Bronchial epithelial cell (primary cell): ENCODE results near the gene SMURF1. TPM values are rescaled to one million over a fixed set of nuclear protein-coding genes. Genes with fewer than 3 reads are reported as not detected.
A peak's percentile ranks its signal among the peaks of the same experiment; 100 is the strongest.

Source experiments
- DNase-seq: peaks from one replicate; pipeline ENCODE4 v3.0.0-alpha.2; 2010; ENCODE audit warnings: low read depth
- FAIRE-seq: peaks from 2 replicates; lab custom pipeline; 2011; peaks lifted over from hg19 to GRCh38; lab: Jason Lieb, UNC
- H3K27me3 ChIP-seq: 2 replicates; pipeline ENCODE4 v1.5.1; 2011; ENCODE audit warnings: low read length; ENCODE audit not compliant: control insufficient read depth, insufficient read depth
- H3K36me3 ChIP-seq: 2 replicates; pipeline ENCODE4 v1.5.1; 2011; ENCODE audit warnings: low read length; ENCODE audit not compliant: control insufficient read depth, insufficient read depth
- H3K4me3 ChIP-seq: 2 replicates; pipeline ENCODE4 v1.5.1; 2011; ENCODE audit warnings: mild to moderate bottlenecking, low read depth, low read length, control low read depth
- total RNA-seq: library from RNA; depleted of rRNA; stranded (reverse); fragments of >200 nt; gene quantifications from 2 replicates; pipeline ENCODE4 v1.2.1, GENCODE V29; 2014
- TF ChIP-seq, protein P1 (sequence below): IDR thresholded peaks from 2 replicates; pipeline ENCODE4 v1.5.1; 2011; ENCODE audit warnings: mild to moderate bottlenecking, moderate library complexity, low read length, control low read depth, inconsistent platforms; ENCODE audit not compliant: insufficient read depth, severe bottlenecking

The SMURF1 gene
- total RNA-seq: 36.5 and 42.4 TPM in 2 replicates

DNA sequence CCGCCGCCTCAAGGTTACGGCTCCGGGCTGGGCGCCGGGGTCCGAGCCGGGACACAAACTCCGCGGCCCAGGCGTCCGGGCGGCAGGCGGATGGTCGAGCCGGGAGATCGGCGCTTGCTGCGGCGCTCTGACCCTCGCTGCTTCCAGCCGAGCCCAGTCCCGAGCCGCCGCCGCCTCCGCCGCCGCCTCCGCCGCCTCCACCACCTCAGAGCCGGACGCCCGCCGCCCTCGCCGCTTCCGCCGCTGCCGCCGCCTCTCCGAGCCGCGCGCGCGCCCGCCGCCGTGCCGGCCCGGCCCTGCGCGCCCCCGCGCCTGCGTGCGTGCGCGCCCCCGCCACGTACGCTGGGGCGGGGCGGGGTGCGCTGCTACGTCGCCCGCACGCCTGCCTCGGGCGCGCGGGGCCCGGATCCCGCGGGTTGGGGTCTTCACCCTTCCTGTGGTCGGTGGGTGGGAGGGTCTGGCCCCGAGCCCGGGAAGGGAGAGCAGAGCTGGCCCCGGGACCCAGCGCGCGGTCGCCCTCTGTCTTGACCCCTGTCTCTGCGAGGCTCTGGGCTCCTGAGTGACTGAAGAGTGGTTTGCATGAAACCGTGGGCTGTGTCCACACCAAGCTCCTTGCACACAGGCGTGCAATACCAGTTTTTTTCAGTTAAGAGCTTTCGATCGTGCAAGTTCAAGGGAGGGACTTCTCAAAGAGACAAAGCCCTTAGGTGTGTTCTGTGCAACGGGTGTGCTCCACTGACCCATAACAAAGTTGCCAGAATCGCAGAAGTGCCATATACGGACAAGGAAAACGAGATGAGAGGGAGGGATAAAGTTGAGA, at the start of gene SMURF1:
TSS of gene SMURF1 (minus strand) at position 256 of the 820 bp plus-strand sequence. CDS start 328 bp downstream, outside the sequence.
- Histone ChIP-seq H3K4me3 (peak within 1 kb of the TSS; percentile 58), H3K36me3 (no peaks in the 10 kb centered on the region), H3K27me3 (no peaks in the 10 kb centered on the region)
- DNase-seq (peak; percentile 22), FAIRE-seq (no peak)
- TF ChIP-seq, protein P1, sequence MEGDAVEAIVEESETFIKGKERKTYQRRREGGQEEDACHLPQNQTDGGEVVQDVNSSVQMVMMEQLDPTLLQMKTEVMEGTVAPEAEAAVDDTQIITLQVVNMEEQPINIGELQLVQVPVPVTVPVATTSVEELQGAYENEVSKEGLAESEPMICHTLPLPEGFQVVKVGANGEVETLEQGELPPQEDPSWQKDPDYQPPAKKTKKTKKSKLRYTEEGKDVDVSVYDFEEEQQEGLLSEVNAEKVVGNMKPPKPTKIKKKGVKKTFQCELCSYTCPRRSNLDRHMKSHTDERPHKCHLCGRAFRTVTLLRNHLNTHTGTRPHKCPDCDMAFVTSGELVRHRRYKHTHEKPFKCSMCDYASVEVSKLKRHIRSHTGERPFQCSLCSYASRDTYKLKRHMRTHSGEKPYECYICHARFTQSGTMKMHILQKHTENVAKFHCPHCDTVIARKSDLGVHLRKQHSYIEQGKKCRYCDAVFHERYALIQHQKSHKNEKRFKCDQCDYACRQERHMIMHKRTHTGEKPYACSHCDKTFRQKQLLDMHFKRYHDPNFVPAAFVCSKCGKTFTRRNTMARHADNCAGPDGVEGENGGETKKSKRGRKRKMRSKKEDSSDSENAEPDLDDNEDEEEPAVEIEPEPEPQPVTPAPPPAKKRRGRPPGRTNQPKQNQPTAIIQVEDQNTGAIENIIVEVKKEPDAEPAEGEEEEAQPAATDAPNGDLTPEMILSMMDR: no peak

DNA sequence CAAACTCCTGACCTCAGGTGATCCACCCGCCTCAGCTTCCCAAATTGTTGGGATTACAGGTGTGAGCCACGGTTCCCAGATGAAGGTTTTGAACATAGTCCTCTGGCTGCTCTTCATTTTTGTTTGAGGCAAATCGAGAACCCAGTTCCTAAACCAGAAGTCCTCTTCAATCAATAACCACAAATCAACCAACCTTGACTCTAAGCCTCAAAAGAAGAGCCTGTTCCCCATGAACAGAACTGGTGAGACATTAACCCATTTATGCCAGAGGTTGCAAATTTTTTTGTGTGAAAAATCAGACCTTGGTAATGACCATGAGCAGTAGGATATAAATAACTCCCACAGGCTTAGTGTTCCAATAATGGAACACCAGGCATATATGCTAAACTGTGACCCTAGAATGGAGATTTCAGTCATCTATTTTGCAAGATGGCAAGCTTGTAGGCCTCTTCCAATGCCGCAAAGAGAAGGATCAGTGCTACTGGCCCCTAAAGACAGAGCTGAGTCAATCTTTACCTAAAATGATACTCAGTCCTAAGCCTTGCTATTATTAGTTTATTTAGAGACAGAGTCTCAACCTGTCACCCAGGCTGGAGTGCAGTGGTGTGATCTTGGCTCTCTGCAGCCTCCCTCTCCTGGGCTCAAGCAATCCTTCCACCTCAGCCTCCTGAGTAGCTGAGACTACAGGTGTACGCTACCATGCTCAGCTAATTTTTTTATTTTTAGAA, 48.1 kb upstream of the SMURF1 start:
- TF ChIP-seq, protein P1: no peak
- Histone ChIP-seq H3K36me3 (no peaks in the 10 kb centered on the region), H3K4me3 (no peak overlapping the region), H3K27me3 (no peaks in the 10 kb centered on the region)
- no peak for FAIRE-seq
- DNase-seq: no peak

GRCh38 chr7:99190359-99191009, 46.6 kb upstream of the SMURF1 start:
- Histone ChIP-seq H3K4me3 (no peak overlapping the region), H3K36me3 (no peaks in the 10 kb centered on the region), H3K27me3 (no peaks in the 10 kb centered on the region)
- DNase-seq (no peak), FAIRE-seq (no peak)
- TF ChIP-seq, protein P1: no peak

DNA sequence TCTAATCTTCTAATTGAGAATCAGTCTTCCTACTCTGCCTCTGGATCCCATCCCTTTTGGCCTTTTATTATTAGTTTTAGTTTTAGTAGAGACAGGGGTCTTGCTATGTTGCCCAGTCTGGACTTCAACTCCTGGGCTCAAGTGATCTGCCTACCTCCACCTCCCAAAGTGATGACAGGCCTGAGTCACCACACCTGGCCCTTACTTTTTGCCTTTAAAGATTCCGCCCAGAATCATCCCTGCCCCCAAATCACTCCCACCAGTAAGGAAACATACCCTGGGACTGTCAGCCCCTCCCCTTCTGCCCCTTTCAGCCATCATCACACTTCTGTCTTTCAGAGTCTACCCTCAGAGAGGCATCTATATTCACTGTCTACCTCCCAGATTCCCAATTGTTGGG, 45.3 kb upstream of the SMURF1 start:
- H3K36me3 ChIP-seq: no peaks in the 10 kb centered on the region
- H3K4me3 ChIP-seq: no peak overlapping the region
- FAIRE-seq (no peak), DNase-seq (no peak)
- TF ChIP-seq, protein P1: no peak
- no peaks in the 10 kb centered on the region for H3K27me3 ChIP-seq

DNA sequence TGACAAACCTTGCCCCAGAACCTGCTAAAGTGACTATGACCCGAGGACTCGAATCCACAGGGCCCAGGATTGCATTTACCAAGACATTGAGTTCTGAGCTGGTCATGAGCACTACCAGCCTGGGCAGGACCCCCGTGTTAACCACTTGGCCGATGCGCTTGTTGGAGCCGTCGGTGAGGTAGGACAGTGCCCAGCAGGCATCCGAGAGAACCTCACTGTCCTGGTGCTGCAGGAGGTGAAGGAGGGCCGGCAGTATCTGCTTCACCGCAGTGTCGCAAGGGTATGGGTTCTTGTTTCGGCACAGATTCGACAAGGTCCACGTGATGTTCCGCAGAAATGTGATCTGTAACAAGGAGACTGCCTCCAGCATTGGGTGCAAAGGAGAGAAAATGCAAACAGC, 44.3 kb upstream of the SMURF1 start:
- Histone ChIP-seq H3K27me3 (no peaks in the 10 kb centered on the region), H3K36me3 (no peaks in the 10 kb centered on the region), H3K4me3 (no peak overlapping the region)
- TF ChIP-seq, protein P1: no peak
- FAIRE-seq (no peak), DNase-seq (no peak)
